Measurements from ENCODE around the gene FUCA2. TPM values are rescaled to one million over a fixed set of nuclear protein-coding genes. Genes with fewer than 3 reads are reported as not detected.

Gene FUCA2
- total RNA-seq, 4 donors from 2014 or later: 19.5 to 70.3 (median 46.9) TPM

DNA sequence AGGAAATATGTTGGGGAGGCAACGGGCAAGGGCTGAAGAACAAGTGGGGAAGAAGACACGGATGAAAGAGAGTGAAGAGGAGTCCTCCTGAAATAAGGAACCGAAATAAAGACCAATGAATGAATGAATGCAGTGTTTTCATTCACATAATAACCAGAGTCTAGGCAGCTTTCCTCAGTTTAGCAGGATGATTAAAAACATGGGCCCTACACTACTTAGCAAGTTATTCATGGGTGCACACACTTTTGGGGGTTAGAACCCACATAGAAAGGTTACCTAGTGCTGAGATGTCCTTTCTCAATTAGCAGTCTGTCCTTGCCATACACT lies 5.9 kb upstream of the FUCA2 start:
- no peaks in the 10 kb centered on the region for H3K9me3 ChIP-seq
- in situ Hi-C loops (cut with MboI; ENCODE audit: low pct_ligation_motif_present in 1 of 4, low pct_unique_long_range_greater_than_20kb in 1 of 4, low sequenced_read_pairs in 3 of 4): no loop called here
- no peak for DNase-seq
- TF ChIP-seq POLR2A (IDR thresholded peaks at IDR 0.05) (no peak), EP300 (IDR thresholded peaks at IDR 0.05; ENCODE audit: low read depth) (no peak), POLR2AphosphoS5 (IDR thresholded peaks at IDR 0.05) (no peak)
- TF ChIP-seq, protein P1, sequence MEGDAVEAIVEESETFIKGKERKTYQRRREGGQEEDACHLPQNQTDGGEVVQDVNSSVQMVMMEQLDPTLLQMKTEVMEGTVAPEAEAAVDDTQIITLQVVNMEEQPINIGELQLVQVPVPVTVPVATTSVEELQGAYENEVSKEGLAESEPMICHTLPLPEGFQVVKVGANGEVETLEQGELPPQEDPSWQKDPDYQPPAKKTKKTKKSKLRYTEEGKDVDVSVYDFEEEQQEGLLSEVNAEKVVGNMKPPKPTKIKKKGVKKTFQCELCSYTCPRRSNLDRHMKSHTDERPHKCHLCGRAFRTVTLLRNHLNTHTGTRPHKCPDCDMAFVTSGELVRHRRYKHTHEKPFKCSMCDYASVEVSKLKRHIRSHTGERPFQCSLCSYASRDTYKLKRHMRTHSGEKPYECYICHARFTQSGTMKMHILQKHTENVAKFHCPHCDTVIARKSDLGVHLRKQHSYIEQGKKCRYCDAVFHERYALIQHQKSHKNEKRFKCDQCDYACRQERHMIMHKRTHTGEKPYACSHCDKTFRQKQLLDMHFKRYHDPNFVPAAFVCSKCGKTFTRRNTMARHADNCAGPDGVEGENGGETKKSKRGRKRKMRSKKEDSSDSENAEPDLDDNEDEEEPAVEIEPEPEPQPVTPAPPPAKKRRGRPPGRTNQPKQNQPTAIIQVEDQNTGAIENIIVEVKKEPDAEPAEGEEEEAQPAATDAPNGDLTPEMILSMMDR (IDR thresholded peaks at IDR 0.05): no peak
- no peaks in the 10 kb centered on the region for H3K27me3 ChIP-seq
- H3K4me3 ChIP-seq: no peak overlapping the region
- H3K27ac ChIP-seq: no peak overlapping the region
- H3K4me1 ChIP-seq: peaks cover 0 to 12% (median 3%) of the 10 kb centered on the region in 4 donors
- WGBS, 2 donors (ENCODE audit: low coverage in 1 of 2): 55 to 80% methylated on average over 1 to 3 of the region's 3 CpGs
- no peaks in the 10 kb centered on the region for H3K36me3 ChIP-seq
- intact Hi-C loops (cut with DNase I; ENCODE audit: low total_unique reads): no loop called here

DNA sequence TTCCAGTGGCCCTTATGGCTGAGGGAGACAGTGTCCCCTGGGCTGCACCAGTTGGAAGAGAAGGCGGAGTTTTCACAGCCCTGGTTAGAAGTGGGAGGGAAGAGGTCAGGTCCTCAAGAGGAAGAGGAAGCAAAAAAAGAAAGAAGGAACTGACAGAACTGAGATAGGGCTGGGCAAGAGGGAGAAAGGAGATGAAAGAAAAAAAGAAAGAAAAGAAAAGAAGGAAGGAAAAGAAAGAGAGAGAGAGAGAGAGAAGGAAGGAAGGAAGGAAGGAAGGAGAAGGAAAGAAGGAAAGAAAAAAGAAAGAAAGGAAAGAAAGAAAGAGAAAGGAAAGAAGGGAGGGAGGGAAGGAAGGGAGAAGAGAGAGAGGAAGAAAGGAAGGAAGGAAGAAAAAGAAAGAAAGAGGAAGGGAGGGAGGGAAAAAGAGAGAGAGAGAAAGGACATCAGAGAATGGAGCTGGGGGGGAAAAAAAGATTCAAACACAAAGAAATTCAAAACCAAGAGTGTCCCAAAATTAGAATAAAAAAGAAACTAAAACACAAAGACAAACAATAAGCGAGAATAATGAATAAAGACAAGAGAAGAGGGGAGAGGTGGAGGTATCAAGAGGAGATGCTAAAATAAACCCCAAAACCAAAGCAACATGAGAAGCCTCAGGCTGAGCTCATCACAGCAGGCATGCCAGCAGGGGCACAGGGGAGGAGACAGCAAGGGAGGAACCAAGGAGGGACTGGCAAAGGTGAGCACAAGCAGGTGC lies 5.3 kb upstream of the FUCA2 start:
- no peak for DNase-seq
- H3K36me3 ChIP-seq: no peaks in the 10 kb centered on the region
- H3K4me1 ChIP-seq: peaks cover 0 to 16% (median 5%) of the 10 kb centered on the region in 4 donors
- H3K4me3 ChIP-seq: no peak overlapping the region
- TF ChIP-seq POLR2AphosphoS5 (IDR thresholded peaks at IDR 0.05) (no peak), EP300 (IDR thresholded peaks at IDR 0.05; ENCODE audit: low read depth) (no peak), POLR2A (IDR thresholded peaks at IDR 0.05) (no peak)
- TF ChIP-seq, protein P1 (IDR thresholded peaks at IDR 0.05): no peak
- 66 to 82% methylated on average over 2 of the region's 2 CpGs for WGBS, 2 donors (ENCODE audit: low coverage in 1 of 2)
- no peak overlapping the region for H3K27ac ChIP-seq
- no peaks in the 10 kb centered on the region for H3K27me3 ChIP-seq
- intact Hi-C loops (cut with DNase I; ENCODE audit: low total_unique reads): no loop called here
- in situ Hi-C loops (cut with MboI; ENCODE audit: low pct_ligation_motif_present in 1 of 4, low pct_unique_long_range_greater_than_20kb in 1 of 4, low sequenced_read_pairs in 3 of 4): no loop called here
- no peaks in the 10 kb centered on the region for H3K9me3 ChIP-seq

DNA sequence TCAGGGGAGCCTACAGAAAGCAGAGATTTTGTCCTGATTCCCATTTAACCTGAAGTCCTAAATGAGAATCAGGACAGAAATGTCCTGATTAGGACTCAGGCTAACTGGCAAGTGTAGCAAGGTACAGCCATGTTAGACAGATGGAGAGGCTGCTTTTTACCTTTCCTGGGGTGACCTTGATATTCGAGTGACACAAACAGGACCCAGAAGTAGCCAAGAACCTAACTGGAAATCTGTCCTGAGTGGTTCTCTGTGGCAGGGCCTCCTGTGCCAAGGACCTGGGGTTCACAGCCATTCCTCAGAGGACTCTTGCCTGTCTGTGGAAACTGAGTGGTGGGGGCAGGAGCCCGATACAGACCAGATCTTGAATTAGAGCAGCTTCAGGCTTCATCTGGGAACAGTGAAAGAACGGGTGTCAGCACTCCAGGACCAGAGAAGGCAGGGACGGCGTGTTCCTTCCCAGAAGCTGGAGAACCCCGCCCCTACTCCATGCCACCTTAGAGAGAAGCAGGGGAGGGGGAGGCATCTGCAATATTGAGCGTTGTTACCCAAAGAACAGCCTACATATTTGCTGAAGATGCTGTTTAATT lies 4.3 kb upstream of the FUCA2 start:
- TF ChIP-seq POLR2A (IDR thresholded peaks at IDR 0.05) (no peak), EP300 (IDR thresholded peaks at IDR 0.05; ENCODE audit: low read depth) (no peak), POLR2AphosphoS5 (IDR thresholded peaks at IDR 0.05) (no peak)
- TF ChIP-seq, protein P1 (IDR thresholded peaks at IDR 0.05): no peak
- H3K4me1 ChIP-seq: peaks cover 0 to 18% (median 8%) of the 10 kb centered on the region in 4 donors
- no peak for DNase-seq
- H3K4me3 ChIP-seq: no peak overlapping the region
- no peak overlapping the region for H3K27ac ChIP-seq
- no peaks in the 10 kb centered on the region for H3K36me3 ChIP-seq
- no peaks in the 10 kb centered on the region for H3K27me3 ChIP-seq
- in situ Hi-C loops (cut with MboI; ENCODE audit: low pct_ligation_motif_present in 1 of 4, low pct_unique_long_range_greater_than_20kb in 1 of 4, low sequenced_read_pairs in 3 of 4) (no loop called here), intact Hi-C loops (cut with DNase I; ENCODE audit: low total_unique reads) (no loop called here)
- no peaks in the 10 kb centered on the region for H3K9me3 ChIP-seq
- WGBS, 2 donors (ENCODE audit: low coverage in 1 of 2): 96 to 100% methylated on average over 1 to 7 of the region's 7 CpGs

DNA sequence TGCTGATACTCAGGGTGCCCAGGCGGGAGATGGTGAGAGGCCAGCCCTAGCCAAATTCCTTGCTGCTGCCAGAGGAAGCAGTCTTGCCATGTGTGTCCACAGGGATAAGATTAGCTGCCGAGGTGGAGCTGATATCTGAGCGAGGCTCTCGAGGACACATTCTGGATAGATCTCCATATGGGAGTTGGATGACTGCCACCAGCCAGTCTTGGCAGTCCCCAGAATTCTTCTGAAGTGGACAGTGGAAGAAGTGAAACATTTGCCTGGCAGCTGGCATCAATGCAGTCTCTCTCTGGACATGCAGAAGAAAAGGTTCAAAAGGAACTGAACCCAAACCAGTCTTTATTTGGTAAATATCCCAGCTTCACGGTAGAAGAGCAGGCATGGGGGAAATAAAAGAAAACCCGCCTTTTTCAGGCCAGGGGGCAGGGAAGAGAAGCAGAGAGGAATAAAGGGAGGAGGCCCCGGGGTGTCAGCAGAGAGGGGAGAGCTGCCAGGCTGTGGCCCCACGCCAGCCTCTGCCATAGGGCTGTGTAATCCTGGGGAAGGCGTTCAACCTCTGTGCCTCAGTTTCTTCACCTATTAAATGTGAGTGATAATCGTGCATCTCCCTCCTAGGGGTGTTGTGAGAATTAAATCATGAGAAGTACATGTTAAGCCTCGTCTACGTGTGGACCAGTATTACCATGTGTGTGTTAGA lies 3.7 kb upstream of the FUCA2 start:
- Histone ChIP-seq H3K4me3 (no peak overlapping the region), H3K27me3 (no peaks in the 10 kb centered on the region), H3K4me1 (peaks cover 0 to 24% (median 12%) of the 10 kb centered on the region in 4 donors), H3K27ac (no peak overlapping the region), H3K36me3 (no peaks in the 10 kb centered on the region), H3K9me3 (no peaks in the 10 kb centered on the region)
- intact Hi-C loops (cut with DNase I; ENCODE audit: low total_unique reads): no loop called here
- in situ Hi-C loops (cut with MboI; ENCODE audit: low pct_ligation_motif_present in 1 of 4, low pct_unique_long_range_greater_than_20kb in 1 of 4, low sequenced_read_pairs in 3 of 4): no loop called here
- 69 to 75% methylated on average over 6 to 12 of the region's 12 CpGs for WGBS, 2 donors (ENCODE audit: low coverage in 1 of 2)
- no peak for DNase-seq
- TF ChIP-seq POLR2AphosphoS5 (IDR thresholded peaks at IDR 0.05) (no peak), EP300 (IDR thresholded peaks at IDR 0.05; ENCODE audit: low read depth) (no peak), POLR2A (IDR thresholded peaks at IDR 0.05) (no peak)
- TF ChIP-seq, protein P1 (IDR thresholded peaks at IDR 0.05): no peak
